ENCODE measurements around the gene PNLIPRP3.

GRCh38 chr10:116504786-116505185 lies 77.1 kb downstream of the PNLIPRP3 start:
- TF ChIP-seq, protein P1, sequence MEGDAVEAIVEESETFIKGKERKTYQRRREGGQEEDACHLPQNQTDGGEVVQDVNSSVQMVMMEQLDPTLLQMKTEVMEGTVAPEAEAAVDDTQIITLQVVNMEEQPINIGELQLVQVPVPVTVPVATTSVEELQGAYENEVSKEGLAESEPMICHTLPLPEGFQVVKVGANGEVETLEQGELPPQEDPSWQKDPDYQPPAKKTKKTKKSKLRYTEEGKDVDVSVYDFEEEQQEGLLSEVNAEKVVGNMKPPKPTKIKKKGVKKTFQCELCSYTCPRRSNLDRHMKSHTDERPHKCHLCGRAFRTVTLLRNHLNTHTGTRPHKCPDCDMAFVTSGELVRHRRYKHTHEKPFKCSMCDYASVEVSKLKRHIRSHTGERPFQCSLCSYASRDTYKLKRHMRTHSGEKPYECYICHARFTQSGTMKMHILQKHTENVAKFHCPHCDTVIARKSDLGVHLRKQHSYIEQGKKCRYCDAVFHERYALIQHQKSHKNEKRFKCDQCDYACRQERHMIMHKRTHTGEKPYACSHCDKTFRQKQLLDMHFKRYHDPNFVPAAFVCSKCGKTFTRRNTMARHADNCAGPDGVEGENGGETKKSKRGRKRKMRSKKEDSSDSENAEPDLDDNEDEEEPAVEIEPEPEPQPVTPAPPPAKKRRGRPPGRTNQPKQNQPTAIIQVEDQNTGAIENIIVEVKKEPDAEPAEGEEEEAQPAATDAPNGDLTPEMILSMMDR (IDR thresholded peaks at IDR 0.05; ENCODE audit: low read length), result no peak
- TF ChIP-seq EZH2 (IDR thresholded peaks at IDR 0.05; ENCODE audit: borderline replicate concordance, low read length), result no peak
